Islet of Langerhans (tissue), 1 donor: ENCODE measurements around the gene ANKMY1.

Source experiments
- FAIRE-seq: peaks from one replicate; lab custom pipeline; 2011; peaks lifted over from hg19 to GRCh38; lab: Jason Lieb, UNC

ANKMY1 gene

DNA sequence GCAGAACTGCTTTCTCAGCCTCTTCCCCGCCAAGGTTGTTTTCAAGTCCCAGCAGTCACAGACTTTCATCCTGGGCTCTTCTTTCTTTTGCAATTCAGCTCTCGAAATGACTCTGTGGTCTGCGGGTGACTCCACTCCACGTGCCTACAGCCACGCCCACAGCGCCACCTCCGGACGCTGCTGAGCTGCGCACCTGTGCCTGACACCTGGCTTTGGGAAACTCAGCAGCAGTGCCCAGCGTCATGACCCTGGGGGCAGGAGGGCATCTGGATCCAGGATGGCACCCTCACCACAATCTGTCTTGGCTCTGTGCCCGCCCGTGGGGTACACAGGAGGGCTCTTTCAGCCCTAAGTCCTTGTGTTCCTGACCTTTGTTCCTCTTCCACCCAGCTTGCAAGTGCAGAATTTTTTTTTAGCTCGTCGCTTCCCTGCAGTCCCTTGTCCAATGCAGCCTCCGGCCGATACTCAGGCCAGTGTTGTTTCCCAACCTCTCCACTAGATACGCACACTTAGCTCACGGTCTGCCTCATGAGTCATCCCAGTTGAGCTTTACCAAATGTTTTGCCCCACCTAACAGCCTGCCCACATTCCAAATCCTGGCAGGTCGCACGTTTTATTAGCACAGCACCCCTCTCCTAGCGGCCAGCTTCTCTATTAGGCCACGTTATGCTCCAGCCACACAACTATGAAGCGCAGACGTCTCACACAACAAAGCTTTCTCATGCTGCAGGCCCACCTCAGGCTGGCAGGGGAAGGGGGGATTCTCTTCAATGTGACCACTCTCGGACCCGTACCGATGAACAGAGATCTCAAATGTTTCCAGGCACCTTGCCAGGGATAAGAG is 22.2 kb upstream of the ANKMY1 start:
- FAIRE-seq: no peak

- no peak for FAIRE-seq
These were observed 21.4 kb upstream of the ANKMY1 start for GRCh38 chr2:240579071-240579762.

DNA sequence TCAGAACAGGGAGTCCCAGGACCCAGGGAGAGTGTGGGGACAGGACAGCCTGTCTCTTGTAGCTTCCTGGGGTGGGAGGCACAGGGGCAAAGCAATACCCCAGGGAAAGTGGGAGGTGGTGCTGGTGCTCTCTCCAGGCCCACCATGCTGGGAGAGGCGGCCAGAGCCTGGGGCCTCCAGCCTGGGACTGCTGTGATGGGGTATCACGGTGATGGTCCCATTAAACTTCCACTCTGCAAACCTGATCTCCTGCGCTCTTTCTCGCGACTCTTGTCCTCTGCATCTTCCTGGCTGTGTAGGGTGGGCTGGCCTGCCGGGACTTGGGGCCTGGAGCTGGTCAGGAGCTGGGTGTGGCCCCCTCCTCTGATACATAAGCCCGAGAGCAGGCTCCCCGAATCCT is 20.7 kb upstream of the ANKMY1 start:
- FAIRE-seq: no peak

- no peak for FAIRE-seq
These were observed 20.3 kb upstream of the ANKMY1 start for GRCh38 chr2:240578110-240578450.

DNA sequence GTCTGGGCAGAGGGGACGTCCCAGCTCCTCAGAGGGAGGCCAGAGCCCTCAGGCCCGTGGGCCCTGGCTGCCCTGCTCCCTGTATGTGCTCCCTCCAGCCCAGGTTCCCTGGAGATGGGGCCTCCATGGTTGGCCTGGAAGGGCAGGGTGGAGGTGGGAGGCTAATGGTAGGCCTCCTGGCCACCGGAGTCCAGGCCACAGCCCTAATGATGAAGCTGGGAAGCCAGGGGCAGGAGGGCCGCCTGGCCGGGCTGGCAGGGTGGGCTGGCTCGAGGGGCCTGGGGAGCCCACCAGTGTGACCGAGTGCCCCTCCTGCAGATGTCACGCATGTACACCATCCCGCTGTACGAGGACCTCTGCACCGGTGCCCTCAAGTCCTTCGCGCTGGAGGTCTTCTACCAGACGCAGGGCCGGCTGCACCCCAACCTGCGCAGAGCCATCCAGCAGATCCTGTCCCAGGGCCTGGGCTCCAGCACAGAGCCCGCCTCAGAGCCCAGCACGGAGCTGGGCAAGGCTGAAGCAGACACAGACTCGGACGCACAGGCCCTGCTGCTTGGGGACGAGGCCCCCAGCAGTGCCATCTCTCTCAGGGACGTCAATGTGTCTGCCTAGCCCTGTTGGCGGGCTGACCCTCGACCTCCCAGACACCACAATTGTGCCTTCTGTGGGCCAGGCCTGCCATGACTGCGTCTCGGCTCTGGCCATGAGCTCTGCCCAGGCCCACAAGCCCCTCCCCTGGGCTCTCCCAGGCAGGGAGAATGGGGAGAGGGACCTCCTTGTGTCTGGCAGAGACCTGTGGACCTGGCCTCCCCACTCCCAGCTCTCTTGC is 19.7 kb upstream of the ANKMY1 start:
- FAIRE-seq: no peak

GRCh38 chr2:240576436-240577205 is 18.8 kb upstream of the ANKMY1 start:
- no peak for FAIRE-seq

DNA sequence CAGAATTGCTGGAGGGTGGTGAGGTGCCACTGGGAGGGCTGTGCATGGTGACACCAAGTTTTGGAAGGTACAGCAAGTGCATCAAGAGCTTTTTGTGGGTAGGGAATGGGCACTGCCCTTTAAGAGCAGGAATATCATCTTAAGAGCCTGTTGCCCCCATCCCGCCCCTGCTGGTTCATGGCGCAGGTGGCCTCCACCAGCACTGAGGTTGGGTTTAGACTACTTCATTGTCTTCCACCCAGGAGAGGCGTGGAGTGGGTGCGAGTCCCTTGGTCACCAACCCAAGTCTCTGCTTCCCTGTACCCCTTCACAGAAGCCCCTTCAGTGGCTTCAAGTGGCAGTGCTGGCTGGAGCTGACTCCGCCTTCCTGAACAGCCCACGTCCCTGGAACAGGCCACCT is 18.2 kb upstream of the ANKMY1 start:
- FAIRE-seq: no peak

- FAIRE-seq: no peak
These were observed 17.5 kb upstream of the ANKMY1 start for GRCh38 chr2:240575101-240575965.

GRCh38 chr2:240574386-240575100 is 16.8 kb upstream of the ANKMY1 start:
- no peak for FAIRE-seq

DNA sequence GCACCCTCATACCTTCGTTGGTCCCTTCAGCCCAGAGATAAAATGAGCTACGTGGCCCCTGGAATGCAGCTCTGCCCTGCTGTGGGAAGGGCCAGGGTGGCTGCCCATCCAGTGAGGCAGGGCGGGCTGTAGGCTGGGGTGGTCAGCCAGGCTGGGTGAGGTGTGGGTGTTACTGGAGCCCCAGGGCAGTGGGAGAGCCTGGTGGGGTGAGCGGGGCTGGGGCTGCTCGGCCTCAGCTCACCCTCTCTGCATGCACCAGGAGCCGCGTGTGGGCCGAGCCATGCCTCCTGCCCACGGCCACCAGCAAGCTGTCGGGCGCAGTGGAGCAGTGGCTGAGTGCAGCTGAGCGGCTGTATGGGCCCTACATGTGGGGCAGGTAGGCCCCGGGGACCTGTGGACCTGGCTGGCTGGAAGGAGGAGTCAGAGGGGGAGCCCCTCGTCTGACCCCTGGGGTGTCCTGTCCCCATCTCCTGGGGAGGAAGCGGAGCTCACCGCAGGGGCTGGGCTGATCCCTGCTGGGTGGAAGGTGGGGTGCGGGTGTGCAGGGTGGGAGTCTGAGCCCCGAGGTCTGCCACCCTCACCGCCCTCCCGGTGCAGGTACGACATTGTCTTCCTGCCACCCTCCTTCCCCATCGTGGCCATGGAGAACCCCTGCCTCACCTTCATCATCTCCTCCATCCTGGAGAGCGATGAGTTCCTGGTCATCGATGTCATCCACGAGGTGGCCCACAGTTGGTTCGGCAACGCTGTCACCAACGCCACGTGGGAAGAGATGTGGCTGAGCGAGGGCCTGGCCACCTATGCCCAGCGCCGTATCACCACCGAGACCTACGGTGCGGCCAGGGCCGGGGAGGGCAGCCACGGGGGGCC is 16.0 kb upstream of the ANKMY1 start:
- no peak for FAIRE-seq

- no peak for FAIRE-seq
These were observed 15.3 kb upstream of the ANKMY1 start for GRCh38 chr2:240573071-240573515.

- FAIRE-seq: no peak
These were observed 14.6 kb upstream of the ANKMY1 start for GRCh38 chr2:240572141-240573031.

- no peak for FAIRE-seq
These were observed 13.7 kb upstream of the ANKMY1 start for GRCh38 chr2:240571314-240571973.

GRCh38 chr2:240570531-240571313 is 12.9 kb upstream of the ANKMY1 start:
- FAIRE-seq: no peak

GRCh38 chr2:240569998-240570530 is 12.3 kb upstream of the ANKMY1 start:
- no peak for FAIRE-seq

GRCh38 chr2:240569523-240569997 is 11.8 kb upstream of the ANKMY1 start:
- no peak for FAIRE-seq
